Mucosa of rectum (tissue), 2 donors: ENCODE data around the gene DAO.
"Not testable (repeated sequence)": the region's sequence is repeated elsewhere in the genome, so short reads cannot be mapped to it uniquely, and the experiment has no call there.

ENCODE experiments used
- H3K27ac ChIP-seq, 2 donors: one replicate each; pipeline ENCODE4 v1.7.0; 2013; ENCODE audit warnings: inconsistent platforms in 2 of 2, low read depth in 2 of 2, low read length in 2 of 2
- H3K27me3 ChIP-seq, 2 donors: one replicate each; pipeline ENCODE4 v1.7.0; 2013; ENCODE audit warnings: low read length in 2 of 2; ENCODE audit not compliant: control insufficient read depth in 2 of 2, insufficient read depth in 2 of 2
- H3K36me3 ChIP-seq, 2 donors: one replicate each; pipeline ENCODE4 v1.7.0; 2013; ENCODE audit warnings: low read length in 2 of 2; ENCODE audit not compliant: control insufficient read depth in 2 of 2, insufficient read depth in 2 of 2
- H3K4me1 ChIP-seq, 2 donors: one replicate each; pipeline ENCODE4 v1.7.0; 2013; ENCODE audit warnings: low read length in 2 of 2, mild to moderate bottlenecking in 1 of 2; ENCODE audit not compliant: control insufficient read depth in 2 of 2, insufficient read depth in 2 of 2
- H3K4me3 ChIP-seq, 2 donors: one replicate each; pipeline ENCODE4 v1.7.0; 2013; ENCODE audit warnings: low read length in 2 of 2
- H3K9ac ChIP-seq, 2 donors: one replicate each; pipeline ENCODE4 v1.7.0; 2013; ENCODE audit warnings: low read length in 2 of 2, low read depth in 1 of 2, mild to moderate bottlenecking in 1 of 2
- H3K9me3 ChIP-seq, 2 donors: one replicate each; pipeline ENCODE4 v1.7.0; 2013; ENCODE audit warnings: low read length in 2 of 2; ENCODE audit not compliant: control insufficient read depth in 2 of 2
- donor health status: healthy.
- donor health status: Normal muscosa, but diverticular disease.

DAO gene

DNA sequence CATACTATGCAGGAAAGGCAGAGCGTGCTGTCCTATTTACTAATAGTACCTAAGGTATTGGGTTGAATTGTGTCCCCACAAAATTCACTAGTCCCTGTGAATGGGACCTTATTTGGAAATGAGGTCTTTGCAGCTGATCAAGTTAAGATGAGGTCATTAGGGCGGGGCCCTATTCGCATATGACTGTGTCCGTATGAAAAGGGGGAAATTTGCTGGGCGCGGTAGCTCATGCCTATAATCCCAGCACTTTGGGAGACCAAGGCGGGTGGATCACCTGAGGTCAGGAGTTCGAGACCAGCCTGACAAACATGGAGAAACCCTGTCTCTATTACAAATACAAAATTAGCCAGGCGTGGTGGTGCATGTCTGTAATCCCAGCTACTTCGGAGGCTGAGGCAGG lies 13.8 kb upstream of the DAO start:
- not testable (repeated sequence) for H3K36me3 ChIP-seq, H3K9ac ChIP-seq, H3K27me3 ChIP-seq, H3K4me1 ChIP-seq, H3K27ac ChIP-seq, H3K4me3 ChIP-seq, H3K9me3 ChIP-seq

DNA sequence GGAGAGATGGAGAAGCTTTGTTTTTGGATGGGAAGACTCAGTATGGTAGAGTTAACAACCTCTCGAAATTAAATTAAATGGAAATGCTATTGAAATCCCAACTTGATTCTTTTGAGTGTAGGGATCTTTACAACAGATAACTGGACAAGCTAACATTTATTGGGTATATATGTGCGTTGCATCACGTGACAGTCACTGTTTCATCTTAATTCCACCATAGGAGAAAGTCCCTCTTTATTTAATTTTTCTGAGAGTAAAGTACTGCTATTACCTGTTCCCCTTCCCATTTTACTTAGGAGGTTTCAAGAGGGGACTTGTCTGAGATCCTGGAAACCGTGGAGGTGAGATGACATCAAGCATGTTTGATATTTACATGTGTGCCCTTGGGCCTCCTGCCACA lies 11.1 kb upstream of the DAO start:
- no peaks in the 10 kb centered on the region for H3K36me3 ChIP-seq
- H3K27me3 ChIP-seq: no peaks in the 10 kb centered on the region
- H3K9ac ChIP-seq: no peak overlapping the region
- H3K9me3 ChIP-seq: no peaks in the 10 kb centered on the region
- H3K4me3 ChIP-seq: no peak overlapping the region
- H3K4me1 ChIP-seq: no peaks in the 10 kb centered on the region
- no peak overlapping the region for H3K27ac ChIP-seq

DNA sequence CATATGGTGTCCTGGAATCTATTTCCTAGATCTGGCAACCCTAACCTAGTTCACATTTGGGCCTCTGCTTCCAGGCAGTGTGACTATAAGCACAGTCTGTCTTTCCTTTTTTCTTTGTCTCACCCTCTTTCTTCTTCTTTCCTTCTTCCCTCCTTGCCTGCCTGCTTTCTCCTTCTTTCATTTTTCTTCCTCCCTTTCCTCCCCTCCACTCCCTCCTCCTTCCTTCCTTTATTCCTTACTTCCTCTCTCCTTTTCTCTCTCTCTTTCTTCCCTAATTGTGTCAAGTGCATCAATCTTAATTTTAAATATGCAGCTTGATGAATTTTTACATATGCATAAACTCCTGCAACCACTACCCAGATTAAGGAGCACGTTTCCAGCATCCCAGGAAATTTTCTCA lies 4.6 kb upstream of the DAO start:
- no peaks in the 10 kb centered on the region for H3K27me3 ChIP-seq

DNA sequence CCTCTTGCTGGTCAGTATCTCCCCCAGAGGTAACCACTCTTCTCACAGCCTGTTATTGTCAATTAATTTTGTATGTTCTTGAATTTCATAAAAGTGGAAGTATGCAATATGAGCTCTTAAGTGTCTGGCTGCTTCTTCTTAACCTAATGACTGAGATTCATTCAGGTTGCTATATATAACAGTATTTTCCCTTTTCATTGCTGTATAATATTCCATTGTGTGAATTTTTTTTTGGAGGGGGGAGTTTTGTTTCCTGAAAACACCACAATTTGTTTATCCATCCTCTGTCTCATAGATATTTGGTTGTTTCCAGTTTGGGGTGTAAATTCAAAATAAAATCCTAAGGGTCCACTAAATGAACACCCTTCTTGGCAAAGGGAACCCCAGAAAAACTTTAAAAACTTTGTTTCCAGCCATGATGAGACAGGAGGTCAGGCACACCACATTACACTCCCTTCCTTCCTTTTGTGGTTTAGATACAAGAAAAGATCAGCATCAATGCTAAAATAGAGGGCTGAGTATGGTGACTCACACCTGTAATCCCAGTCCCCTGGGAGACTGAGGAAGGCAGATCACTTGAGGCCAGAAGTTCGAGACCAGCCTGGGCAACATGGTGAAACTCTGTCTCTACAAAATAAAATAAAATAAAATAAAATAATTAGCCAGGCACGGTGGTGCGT lies 4.1 kb upstream of the DAO start:
- Histone ChIP-seq H3K36me3 (no peaks in the 10 kb centered on the region), H3K27ac (no peak overlapping the region), H3K4me3 (no peak overlapping the region), H3K9ac (no peak overlapping the region), H3K27me3 (no peaks in the 10 kb centered on the region), H3K4me1 (no peaks in the 10 kb centered on the region), H3K9me3 (no peaks in the 10 kb centered on the region)

More for the DNA sequence above, 4.6 kb upstream of the DAO start:
- H3K27ac ChIP-seq: no peak overlapping the region
- no peaks in the 10 kb centered on the region for H3K36me3 ChIP-seq
- no peak overlapping the region for H3K9ac ChIP-seq
- no peaks in the 10 kb centered on the region for H3K9me3 ChIP-seq
- no peak overlapping the region for H3K4me3 ChIP-seq
- no peaks in the 10 kb centered on the region for H3K4me1 ChIP-seq

DNA sequence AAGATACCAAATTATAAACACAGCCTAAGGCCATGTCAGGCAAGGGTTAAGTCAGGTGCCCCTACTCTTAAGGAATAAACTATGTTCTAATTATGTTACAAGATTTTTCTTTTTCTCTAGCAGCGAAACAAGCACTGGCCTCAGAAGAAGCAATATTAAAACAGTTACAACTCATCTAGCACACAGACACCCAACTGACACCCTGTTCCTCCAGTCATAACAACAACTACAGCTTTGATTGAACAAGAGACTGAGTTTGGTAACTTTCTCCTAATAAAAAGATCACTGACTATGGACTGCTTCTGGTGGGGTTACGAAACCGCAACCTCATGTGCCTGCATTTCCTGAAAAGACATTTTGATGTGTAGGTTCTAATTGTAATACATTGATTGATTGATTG lies 3.3 kb upstream of the DAO start:
- H3K27ac ChIP-seq: no peak overlapping the region
- no peaks in the 10 kb centered on the region for H3K4me1 ChIP-seq
- H3K27me3 ChIP-seq: no peaks in the 10 kb centered on the region
- H3K4me3 ChIP-seq: no peak overlapping the region
- H3K9ac ChIP-seq: no peak overlapping the region
- no peaks in the 10 kb centered on the region for H3K36me3 ChIP-seq
- H3K9me3 ChIP-seq: no peaks in the 10 kb centered on the region

DNA sequence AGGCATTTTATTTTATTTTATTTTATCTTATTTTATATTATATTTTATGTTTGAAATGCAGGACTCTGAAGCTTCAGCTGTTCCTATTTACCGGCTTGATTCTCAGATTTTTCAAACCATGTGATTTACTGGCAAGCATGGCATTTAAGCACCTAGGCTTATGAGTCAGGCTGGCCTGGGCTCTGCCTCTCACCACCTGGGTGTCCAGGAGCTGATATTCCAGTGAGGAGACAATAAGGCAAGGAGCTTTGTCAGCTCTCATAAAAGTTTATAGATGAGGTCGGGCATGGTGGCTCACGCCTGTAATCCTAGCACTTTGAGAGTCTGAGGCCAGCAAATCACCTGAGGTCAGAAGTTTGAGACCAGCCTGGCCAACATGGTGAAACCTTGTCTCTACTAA lies 2.1 kb downstream of the DAO start:
- H3K4me1 ChIP-seq: no peaks in the 10 kb centered on the region
- no peak overlapping the region for H3K27ac ChIP-seq
- no peaks in the 10 kb centered on the region for H3K9me3 ChIP-seq
- H3K4me3 ChIP-seq: no peak overlapping the region
- no peaks in the 10 kb centered on the region for H3K36me3 ChIP-seq
- H3K27me3 ChIP-seq: no peaks in the 10 kb centered on the region
- H3K9ac ChIP-seq: no peak overlapping the region

DNA sequence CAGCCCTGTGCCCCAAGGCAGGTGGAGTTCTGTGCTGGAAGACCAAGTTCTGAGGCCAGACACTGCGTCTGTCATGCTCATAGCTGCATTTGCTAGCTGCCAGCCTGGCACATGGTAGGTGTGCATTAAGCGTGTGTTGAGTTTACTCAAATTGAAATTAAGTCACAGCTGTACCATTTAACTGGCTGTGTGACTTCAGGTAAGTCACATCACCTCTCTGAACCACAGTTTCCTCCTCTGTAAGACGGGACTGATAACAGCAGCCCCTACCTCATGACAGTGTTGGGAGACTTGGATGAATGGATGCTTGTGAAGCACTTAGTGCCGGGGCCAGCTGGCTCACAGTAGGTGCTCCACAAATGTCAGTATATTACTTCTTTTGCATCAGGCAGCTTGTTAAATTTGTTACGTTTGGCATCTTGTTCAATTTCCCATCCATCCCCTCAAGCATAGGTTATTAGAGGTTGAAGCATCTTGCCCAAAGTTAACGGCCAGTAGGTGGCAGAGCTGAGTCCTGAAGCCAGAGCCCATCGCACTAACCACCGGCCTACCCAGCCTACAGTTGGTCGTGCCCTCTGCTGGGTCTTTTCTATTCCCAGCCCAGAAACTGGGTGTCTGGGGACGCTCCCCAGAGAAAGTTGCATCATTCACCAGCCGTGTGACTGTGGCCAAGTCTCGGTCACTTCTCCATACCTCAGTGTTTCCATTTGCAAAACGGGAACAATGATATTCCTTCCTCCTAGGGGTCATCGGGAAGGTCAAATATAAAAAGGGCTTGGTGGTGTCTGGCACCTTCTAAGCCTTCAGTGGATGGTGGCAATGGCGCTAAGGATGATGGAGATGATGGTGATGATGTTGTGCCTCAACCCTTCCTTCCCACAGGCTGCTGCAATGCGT lies 4.5 kb downstream of the DAO start:
- no peaks in the 10 kb centered on the region for H3K4me1 ChIP-seq
- H3K9ac ChIP-seq: no peak overlapping the region
- no peak overlapping the region for H3K4me3 ChIP-seq
- no peaks in the 10 kb centered on the region for H3K9me3 ChIP-seq
- no peaks in the 10 kb centered on the region for H3K27me3 ChIP-seq
- H3K36me3 ChIP-seq: no peaks in the 10 kb centered on the region
- H3K27ac ChIP-seq: no peak overlapping the region

DNA sequence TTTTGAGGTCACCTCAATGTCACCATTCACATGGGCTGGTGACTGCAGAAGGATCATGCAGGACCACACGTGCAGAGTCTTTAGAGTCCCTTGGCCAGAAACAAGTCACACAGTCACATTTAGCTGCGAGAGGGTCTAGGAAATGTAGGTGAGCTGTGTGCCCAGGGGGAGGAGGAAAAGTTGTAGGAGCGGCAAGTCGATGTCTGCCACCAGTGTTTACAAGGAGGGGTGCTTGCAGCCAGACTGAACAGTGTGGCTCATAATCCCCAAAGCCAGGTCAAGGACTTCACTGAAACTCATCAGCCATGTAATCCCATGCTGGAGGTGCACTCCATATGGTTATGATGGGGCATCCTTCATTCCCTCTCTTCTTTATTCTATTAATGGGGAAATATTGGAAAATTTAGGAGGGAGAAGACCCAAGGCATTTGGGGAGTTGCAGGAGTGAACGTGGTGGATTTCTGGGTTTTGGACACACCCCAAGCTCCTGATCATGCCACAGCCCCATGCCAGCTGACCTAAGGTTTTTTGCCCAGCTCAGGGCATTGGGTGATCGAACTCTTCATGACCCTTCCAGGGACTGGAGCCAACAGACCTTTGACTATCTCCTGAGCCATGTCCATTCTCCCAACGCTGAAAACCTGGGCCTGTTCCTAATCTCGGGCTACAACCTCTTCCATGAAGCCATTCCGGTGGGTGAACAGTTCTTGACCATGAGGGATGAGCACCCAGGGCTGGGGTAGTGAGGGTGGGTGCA lies 7.2 kb downstream of the DAO start:
- H3K36me3 ChIP-seq: no peaks in the 10 kb centered on the region
- H3K9ac ChIP-seq: no peak overlapping the region
- no peak overlapping the region for H3K27ac ChIP-seq
- H3K4me3 ChIP-seq: no peak overlapping the region
- no peaks in the 10 kb centered on the region for H3K27me3 ChIP-seq
- H3K9me3 ChIP-seq: no peaks in the 10 kb centered on the region
- no peaks in the 10 kb centered on the region for H3K4me1 ChIP-seq

DNA sequence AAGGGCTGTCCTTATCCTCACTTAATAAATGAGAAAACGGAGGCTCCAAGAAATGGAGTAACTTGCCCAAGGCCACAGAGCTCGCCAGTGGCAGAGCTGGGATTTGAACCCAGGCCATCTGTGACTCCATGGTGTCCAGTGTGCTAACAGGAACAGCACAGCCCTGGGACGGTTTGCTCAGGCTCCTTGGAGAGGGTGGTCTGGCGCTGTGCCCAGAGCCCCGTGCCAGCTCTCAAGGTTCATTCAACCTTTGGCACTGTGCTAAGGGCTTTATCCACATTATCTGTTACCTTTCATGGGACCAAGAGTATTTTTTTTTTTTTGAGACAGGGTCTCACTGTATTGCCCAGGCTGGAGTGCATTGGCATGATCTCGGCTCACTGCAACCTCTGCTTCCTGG lies 8.1 kb downstream of the DAO start:
- Histone ChIP-seq H3K36me3 (no peaks in the 10 kb centered on the region), H3K9ac (no peak overlapping the region), H3K4me3 (no peak overlapping the region), H3K27me3 (no peaks in the 10 kb centered on the region), H3K9me3 (no peaks in the 10 kb centered on the region), H3K4me1 (no peaks in the 10 kb centered on the region), H3K27ac (no peak overlapping the region)

DNA sequence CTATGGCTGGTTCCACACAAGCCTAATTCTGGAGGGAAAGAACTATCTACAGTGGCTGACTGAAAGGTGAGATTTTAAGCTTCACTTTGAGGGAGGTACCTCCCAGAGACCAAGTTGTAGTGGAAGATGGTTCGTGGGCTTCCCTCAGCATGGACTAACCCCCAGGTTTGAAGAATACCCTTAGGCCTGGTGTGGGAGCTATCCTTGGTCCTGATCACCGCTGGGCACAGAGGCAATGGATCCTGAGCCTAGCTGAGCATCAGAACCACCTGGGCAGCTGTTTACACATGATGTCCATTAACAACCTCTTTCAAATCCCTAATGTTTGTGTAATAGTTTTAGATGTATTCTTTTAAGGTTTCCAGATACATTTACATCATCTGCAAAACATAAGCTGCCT lies 10.3 kb downstream of the DAO start:
- no peak overlapping the region for H3K9ac ChIP-seq
- H3K4me1 ChIP-seq: no peaks in the 10 kb centered on the region
- no peaks in the 10 kb centered on the region for H3K36me3 ChIP-seq
- no peaks in the 10 kb centered on the region for H3K27me3 ChIP-seq
- H3K9me3 ChIP-seq: no peaks in the 10 kb centered on the region
- no peak overlapping the region for H3K4me3 ChIP-seq
- no peak overlapping the region for H3K27ac ChIP-seq
